A549 (cell line): Measurements from ENCODE around the gene DUS3L.

Source experiments
- BHLHE40 ChIP-seq: IDR thresholded peaks from 2 replicates; pipeline ENCODE4 v1.6.1; 2012; ENCODE audit warnings: low read depth, low read length, inconsistent platforms
- CHD2 ChIP-seq: fragments of 150-350 bp; IDR thresholded peaks from 2 replicates; pipeline ENCODE4 v1.6.1; 2014; ENCODE audit warnings: low read length; ENCODE audit not compliant: partially characterized antibody
- CTCF ChIP-seq: fragments of >200 bp; sonication (Bioruptor Twin); formaldehyde crosslinking; IDR thresholded peaks from 3 replicates; pipeline ENCODE4 v1.5.1; 2016
- EP300 ChIP-seq, 2 experiments: fragments of >200 bp; sonication (Bioruptor Twin); formaldehyde crosslinking; IDR thresholded peaks; 2 replicates in 1 of 2; 3 replicates in 1 of 2; pipeline ENCODE4 v1.6.1; 2016 to 2017
- ESRRA ChIP-seq: fragments of 150-350 bp; IDR thresholded peaks from 2 replicates; pipeline ENCODE4 v1.6.1; 2014; ENCODE audit warnings: mild to moderate bottlenecking, low read length, borderline replicate concordance
- KDM5A ChIP-seq: fragments of 200-600 bp; sonication (generic); IDR thresholded peaks from 2 replicates; pipeline ENCODE4 v1.6.1; 2016; ENCODE audit warnings: antibody characterized with exemption, mild to moderate bottlenecking
- MYC ChIP-seq: IDR thresholded peaks from 2 replicates; pipeline ENCODE4 v1.6.1; 2012; ENCODE audit warnings: mild to moderate bottlenecking, inconsistent platforms, low read length, improper control_type of control experiment, borderline replicate concordance
- RCOR1 ChIP-seq: fragments of 150-350 bp; IDR thresholded peaks from 2 replicates; pipeline ENCODE4 v1.6.1; 2014; ENCODE audit warnings: antibody characterized with exemption, low read length, low read depth
- REST ChIP-seq: fragments of 200-600 bp; sonication (generic); IDR thresholded peaks from 2 replicates; pipeline ENCODE4 v1.6.1; 2016; ENCODE audit warnings: antibody characterized with exemption, mild to moderate bottlenecking, moderate library complexity
- RFX5 ChIP-seq: fragments of 450-650 bp; IDR thresholded peaks from 2 replicates; pipeline ENCODE4 v1.7.1; 2014; ENCODE audit warnings: antibody characterized with exemption, mild to moderate bottlenecking, moderate library complexity
- ZFP36 ChIP-seq: fragments of 450-650 bp; IDR thresholded peaks from 2 replicates; pipeline ENCODE4 v1.6.1; 2014; ENCODE audit warnings: borderline replicate concordance; ENCODE audit not compliant: partially characterized antibody
- TF ChIP-seq, protein P1 (sequence below): IDR thresholded peaks from 2 replicates; pipeline ENCODE4 v1.6.1; 2012

DNA sequence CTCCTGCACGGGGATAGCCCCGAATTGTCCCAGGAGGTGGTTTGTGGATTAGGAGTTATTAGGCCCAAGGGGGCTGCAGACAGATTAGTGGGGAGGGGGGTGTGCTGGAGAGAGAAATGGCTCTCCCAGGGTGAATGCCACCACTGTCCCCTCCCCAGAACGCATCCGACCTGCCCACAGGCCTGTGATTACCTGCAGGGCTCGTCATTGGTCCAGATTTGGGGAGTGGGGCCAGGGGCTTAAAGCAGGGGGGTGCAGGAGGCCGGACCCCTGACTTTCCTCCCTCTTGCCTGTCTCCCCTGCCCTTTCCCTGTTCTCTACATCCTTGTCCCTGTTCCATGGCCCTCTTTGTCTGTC is 15.1 kb upstream of the DUS3L start:
- TF ChIP-seq CTCF (no peak; the same call in 2 of the 3 replicates), RCOR1 (no peak), RFX5 (no peak), EP300 (IDR thresholded peaks at IDR 0.05) (no peak), KDM5A (no peak), BHLHE40 (no peak), ZFP36 (no peak), ESRRA (no peak), MYC (no peak), CHD2 (no peak), REST (no peak)
- TF ChIP-seq, protein P1, sequence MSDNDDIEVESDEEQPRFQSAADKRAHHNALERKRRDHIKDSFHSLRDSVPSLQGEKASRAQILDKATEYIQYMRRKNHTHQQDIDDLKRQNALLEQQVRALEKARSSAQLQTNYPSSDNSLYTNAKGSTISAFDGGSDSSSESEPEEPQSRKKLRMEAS, result no peak
